Forelimb muscle (tissue), 1 donor: ENCODE results near the gene XAGE5. TPM values are rescaled to one million over a fixed set of nuclear protein-coding genes. Genes with fewer than 3 reads are reported as not detected.
"Not testable (repeated sequence)": the region's sequence is repeated elsewhere in the genome, so short reads cannot be mapped to it uniquely, and the experiment has no call there.

Source experiments
- DNase-seq: peaks from one replicate; pipeline ENCODE4 v3.0.0-alpha.2; 2013; ENCODE audit warnings: low read depth
- polyA plus RNA-seq: library from polyadenylated mRNA; unstranded; fragments of 120-200 nt; gene quantifications from one replicate; pipeline ENCODE4 v1.2.1, GENCODE V29; 2013; ENCODE audit not compliant: insufficient read length

The XAGE5 gene, protein sequence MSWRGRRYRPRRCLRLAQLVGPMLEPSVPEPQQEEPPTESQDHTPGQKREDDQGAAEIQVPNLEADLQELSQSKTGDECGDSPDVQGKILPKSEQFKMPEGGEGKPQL
- not detected for polyA plus RNA-seq

DNA sequence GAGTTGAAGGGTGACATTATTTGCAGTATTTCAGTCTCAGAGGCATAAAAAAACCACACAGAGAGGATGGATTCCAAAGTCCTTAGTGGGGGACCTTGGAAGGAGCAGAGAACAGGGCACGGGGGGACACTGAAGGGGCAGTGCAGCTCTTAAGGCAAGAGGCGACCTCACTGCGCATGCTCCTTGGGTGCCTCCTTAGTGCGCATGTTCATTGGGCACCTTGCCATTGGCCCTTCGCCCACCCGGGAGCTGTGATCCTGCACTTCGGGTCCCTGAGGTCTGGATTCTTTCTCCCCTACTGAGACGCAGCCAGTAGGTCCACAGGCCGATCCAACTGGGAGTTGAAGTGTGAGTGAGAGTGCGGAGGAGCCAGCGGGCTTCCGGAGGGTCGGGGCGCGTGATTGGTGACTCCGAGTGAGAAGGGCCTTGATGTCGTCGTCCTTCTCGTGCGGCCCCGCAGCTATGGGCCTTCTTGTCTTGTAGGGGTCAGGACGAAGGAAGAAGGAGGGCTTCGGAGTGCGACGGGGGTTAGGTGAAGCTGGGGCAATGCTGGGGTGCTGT is at the start of gene XAGE5:
Gene XAGE5 (plus strand): TSS at position 223 of the 561 bp plus-strand sequence. CDS start 1,280 bp downstream, outside the sequence.
- no peak for DNase-seq

GRCh38 chrX:52765983-52766382 is 45.1 kb upstream of the XAGE5 start:
- DNase-seq = not testable (repeated sequence)

- DNase-seq = not testable (repeated sequence)
Measured at GRCh38 chrX:52773504-52773903, 37.6 kb upstream of the XAGE5 start.

DNA sequence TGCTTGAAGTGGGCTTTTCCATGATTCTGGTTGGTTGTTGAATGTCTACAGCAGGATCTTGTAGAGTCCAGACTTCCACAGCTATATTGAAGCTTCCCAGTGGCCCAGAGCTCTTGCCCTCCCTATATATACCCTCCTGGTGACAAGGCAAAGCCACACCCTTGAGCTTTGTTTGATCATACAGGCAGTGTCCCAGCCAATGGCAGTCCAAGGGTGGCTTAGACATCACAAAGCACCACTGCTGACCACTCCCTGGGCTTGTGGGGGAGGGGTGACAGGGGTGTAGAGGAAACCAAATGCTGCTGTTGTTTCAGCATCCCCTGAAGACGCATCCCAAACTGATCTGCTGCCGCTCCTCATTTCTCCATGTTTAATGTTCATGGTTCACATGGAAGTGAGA is 13.8 kb upstream of the XAGE5 start, which contains the start of gene SPANXN5:
Gene SPANXN5 (minus strand): TSS at position 101 of the 400 bp plus-strand sequence. CDS start 79 bp downstream, at position 22.
- DNase-seq = not testable (repeated sequence)

DNA sequence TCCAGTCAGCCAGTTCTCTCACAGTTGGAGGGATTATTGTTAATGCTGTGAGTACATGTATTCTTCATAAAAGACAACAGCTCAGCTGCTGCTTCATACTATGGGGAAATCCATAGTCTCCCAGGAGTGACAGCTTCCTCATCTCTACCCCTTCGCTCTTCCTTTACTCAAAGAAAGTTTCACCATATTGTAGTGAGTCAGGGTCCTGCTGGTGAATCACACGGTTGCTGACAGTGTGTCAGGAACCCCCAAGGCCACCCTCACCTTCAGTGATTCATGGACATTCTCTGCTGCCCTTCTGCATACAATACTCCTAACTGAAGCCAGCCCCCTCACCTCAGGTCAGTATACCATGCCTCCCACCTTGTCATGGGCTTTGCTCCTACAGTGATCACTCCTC is 6.2 kb upstream of the XAGE5 start:
- not testable (repeated sequence) for DNase-seq

DNA sequence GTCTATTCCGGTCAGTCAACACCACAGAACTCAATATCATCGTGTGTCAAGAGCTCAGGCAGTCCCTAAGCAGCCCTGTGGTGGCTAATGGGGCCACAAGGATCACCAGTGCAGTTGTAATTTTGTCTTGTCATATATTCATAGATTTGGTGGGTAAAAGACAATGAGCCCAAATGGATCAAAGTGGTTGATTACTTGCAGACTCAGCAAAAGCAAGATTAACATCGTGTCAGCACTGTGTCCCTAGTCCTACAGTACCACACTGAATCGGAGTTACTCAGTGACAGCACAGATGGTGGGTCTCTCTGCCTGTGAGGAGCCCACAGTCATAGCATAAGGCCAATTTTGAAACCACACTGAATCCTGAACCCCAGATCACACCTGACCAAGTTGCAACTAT is 8.7 kb downstream of the XAGE5 start:
- DNase-seq = no peak

DNA sequence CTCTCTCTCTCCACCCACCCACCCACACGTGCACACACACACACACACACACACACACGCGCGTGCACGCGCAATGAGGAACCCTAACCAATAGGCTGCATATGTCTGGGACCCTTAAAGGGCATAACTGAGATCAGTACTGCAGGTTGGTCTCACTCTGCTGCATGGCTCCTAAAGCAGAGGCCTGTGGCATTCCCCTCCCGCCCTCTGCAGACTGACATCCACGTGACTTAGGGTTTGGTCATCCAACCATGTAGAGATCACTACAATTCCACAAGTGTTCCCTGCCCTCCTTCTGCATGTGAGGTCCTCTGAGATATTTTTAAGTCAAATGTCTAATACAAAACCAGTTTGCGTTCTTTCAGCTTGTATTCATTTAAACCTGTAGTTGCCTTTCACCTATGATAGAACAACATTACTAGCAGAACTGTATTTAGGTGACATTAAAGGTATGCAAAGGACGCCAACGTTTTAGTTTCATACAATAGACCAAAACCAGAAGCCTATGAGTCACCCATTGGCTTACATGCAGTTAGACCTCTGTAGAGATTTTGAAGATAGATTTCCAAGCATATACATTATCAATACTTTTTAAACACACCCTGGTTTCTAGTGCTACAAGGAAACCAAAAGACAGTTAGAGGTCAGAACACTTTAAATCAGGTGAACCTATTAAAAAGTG is 10.1 kb downstream of the XAGE5 start:
- no peak for DNase-seq

DNA sequence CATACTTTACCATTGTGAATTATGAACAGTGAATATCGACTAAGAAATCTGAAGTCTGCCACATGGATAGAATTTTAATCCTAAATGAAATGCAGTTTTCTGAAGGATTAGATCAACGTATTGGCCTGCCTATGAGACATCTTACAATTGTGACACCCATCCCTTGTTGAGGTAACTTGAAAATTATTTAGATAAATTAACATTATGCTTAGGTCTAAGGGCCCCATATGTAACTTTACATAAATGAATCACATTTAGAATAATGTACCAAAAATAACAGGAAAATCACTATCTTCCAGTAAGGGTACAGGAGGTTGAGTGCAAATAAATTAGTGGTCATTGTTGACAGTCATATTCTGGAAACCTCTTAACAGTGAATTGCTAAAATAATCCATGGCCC is 13.5 kb downstream of the XAGE5 start:
- no peak for DNase-seq

DNA sequence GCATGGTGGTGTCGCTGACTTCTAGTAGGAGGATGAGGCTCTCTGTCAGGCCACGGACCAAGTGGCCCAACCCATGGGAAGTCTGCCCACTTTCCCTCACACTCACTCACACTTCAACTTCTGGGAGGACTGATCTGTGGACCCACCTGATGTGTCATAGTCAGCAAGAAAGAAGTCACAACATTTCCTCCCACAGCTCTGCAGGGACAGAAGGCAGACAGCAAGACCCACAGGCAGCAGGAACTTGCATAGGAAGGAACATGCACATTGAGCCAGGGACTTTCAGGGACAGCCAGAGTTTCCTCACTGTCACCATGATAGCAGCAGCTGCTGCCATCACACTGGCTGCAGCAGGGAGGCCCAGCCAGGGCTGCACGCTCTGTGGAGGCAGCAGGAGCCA is 19.5 kb downstream of the XAGE5 start:
- DNase-seq = no peak

GRCh38 chrX:52839137-52839536 is 28.1 kb downstream of the XAGE5 start:
- DNase-seq = no peak

- DNase-seq = not testable (repeated sequence)
Measured at GRCh38 chrX:52843619-52844018, 32.5 kb downstream of the XAGE5 start.

GRCh38 chrX:52852110-52852860 is 41.2 kb downstream of the XAGE5 start:
- no peak for DNase-seq

DNA sequence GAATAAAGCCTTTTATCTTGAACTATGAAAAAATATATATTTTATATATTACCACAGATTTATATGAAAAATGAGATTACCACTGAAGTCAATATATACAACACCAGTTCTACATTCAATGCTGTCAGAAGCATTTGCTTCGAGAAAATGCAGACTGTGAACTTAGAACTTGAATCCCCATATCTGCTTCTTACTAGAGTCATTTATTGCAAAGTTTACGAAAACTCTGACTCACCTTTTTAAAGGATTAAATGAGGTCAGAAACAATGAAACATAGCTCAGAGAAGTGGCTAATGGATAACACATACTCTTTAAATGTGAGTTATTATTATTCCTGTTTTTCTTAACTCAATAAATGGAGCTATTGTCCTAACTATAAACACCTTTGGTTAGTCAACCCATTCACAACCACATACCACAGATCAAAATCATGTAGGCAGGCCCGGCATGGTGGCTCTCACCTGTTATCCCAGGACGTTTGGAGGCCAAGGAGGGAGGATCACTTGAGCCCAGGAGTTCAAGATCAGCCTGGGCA is 46.0 kb downstream of the XAGE5 start:
- DNase-seq = not testable (repeated sequence)

- DNase-seq = no peak
Measured at GRCh38 chrX:52865343-52865998, 54.4 kb downstream of the XAGE5 start.

Other genes starting within 250 kb of the XAGE5 start
- not detected for gene SSX7, start 156.4 kb upstream of the XAGE5 start, polyA plus RNA-seq
- gene SSX2, start 104.1 kb upstream of the XAGE5 start, polyA plus RNA-seq = not detected
- gene SSX2B, start 60.0 kb upstream of the XAGE5 start, polyA plus RNA-seq = not detected
- not detected for gene SPANXN5, start 13.9 kb upstream of the XAGE5 start, polyA plus RNA-seq
- not detected for gene XAGE3, start 56.8 kb downstream of the XAGE5 start, polyA plus RNA-seq
- gene FAM156B, start 86.0 kb downstream of the XAGE5 start, polyA plus RNA-seq = 21.5 TPM
- gene FAM156A, start 147.2 kb downstream of the XAGE5 start, polyA plus RNA-seq = 23.4 TPM
- 9.8 TPM for gene GPR173, start 237.5 kb downstream of the XAGE5 start, polyA plus RNA-seq